Smooth muscle cell of the coronary artery (primary cell): Measurements from ENCODE around the gene KCNK10. TPM values are rescaled to one million over a fixed set of nuclear protein-coding genes. Genes with fewer than 3 reads are reported as not detected.

ENCODE experiments used
- total RNA-seq: library from RNA; depleted of rRNA; stranded (reverse); fragments of >200 nt; gene quantifications from 2 replicates; pipeline ENCODE4 v1.2.3, GENCODE V29; 2014; ENCODE audit warnings: low replicate concordance

KCNK10 gene, protein sequence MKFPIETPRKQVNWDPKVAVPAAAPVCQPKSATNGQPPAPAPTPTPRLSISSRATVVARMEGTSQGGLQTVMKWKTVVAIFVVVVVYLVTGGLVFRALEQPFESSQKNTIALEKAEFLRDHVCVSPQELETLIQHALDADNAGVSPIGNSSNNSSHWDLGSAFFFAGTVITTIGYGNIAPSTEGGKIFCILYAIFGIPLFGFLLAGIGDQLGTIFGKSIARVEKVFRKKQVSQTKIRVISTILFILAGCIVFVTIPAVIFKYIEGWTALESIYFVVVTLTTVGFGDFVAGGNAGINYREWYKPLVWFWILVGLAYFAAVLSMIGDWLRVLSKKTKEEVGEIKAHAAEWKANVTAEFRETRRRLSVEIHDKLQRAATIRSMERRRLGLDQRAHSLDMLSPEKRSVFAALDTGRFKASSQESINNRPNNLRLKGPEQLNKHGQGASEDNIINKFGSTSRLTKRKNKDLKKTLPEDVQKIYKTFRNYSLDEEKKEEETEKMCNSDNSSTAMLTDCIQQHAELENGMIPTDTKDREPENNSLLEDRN
- not detected in 2 replicates for total RNA-seq

DNA sequence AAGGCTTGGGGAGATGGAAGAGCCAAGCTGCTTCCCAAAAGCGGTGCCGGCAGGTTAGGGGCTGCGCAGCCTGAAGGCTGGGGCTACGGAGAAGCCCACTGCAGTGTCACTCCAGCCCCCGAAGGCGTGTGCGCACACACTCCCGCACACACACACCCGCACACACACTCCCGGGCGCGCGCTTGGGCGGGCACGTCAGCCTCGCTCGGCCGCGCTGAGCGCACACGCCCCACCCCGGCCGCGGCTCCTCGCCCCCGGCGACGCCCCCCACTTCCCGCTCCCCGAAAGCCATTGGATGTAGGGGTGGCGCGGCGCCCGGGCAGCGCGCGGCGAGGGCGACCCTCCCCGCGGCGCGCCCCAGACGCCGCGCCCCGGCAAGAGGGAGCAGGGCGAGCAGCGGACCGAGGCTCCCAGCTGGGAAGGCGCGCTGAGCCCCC, at the start of gene KCNK10:
KCNK10 (minus strand) TSS at position 184 of the 437 bp plus-strand sequence. CDS start 471 bp downstream, outside the sequence.

Other genes with a start within 250 kb of the KCNK10 start
- gene SPATA7, start 62.4 kb upstream of the KCNK10 start, total RNA-seq: 9.1 and 11.4 TPM in 2 replicates
- gene PTPN21, start 231.7 kb upstream of the KCNK10 start, total RNA-seq: 6.8 and 8.0 TPM in 2 replicates
- 36.4 and 42.9 TPM in 2 replicates for gene ZC3H14, start 239.8 kb upstream of the KCNK10 start, total RNA-seq